ENCODE data around the gene CHCHD6.

Gene CHCHD6

GRCh38 chr3:126859415-126860246 is 155.6 kb downstream of the CHCHD6 start:
- TF ChIP-seq Cebpa-rat (IDR thresholded peaks at IDR 0.05) = no peak
- Histone ChIP-seq H3K9me3 (no peaks in the 10 kb centered on the region), H3K27ac (no peak overlapping the region), H3K4me2 (no peak overlapping the region), H4K20me1 (no peaks in the 10 kb centered on the region), H3K9ac (no peak overlapping the region), H3K4me3 (no peak overlapping the region), H3K27me3 (no peaks in the 10 kb centered on the region), H3K4me1 (no peaks in the 10 kb centered on the region), H3K36me3 (no peaks in the 10 kb centered on the region; the same call in 1 of the 2 replicates)

- 0 out of 2 replicates have a peak, but pooled peaks cover 6% of the 10 kb centered on the region for H3K36me3 ChIP-seq
- no peaks in the 10 kb centered on the region for H3K4me1 ChIP-seq
- no peaks in the 10 kb centered on the region for H4K20me1 ChIP-seq
- H3K9me3 ChIP-seq = no peaks in the 10 kb centered on the region
- no peak for TF ChIP-seq Cebpa-rat (IDR thresholded peaks at IDR 0.05)
- H3K9ac ChIP-seq = no peak overlapping the region
- H3K4me2 ChIP-seq = no peak overlapping the region
- no peak overlapping the region for H3K4me3 ChIP-seq
- no peak overlapping the region for H3K27ac ChIP-seq
- H3K27me3 ChIP-seq = no peaks in the 10 kb centered on the region
These were observed 161.7 kb downstream of the CHCHD6 start for GRCh38 chr3:126865736-126866135.

- no peaks in the 10 kb centered on the region for H3K9me3 ChIP-seq
- H3K27ac ChIP-seq = no peak overlapping the region
- H3K4me3 ChIP-seq = no peak overlapping the region
- H3K9ac ChIP-seq = no peak overlapping the region
- no peaks in the 10 kb centered on the region for H4K20me1 ChIP-seq
- H3K4me1 ChIP-seq = no peaks in the 10 kb centered on the region
- 0 out of 2 replicates have a peak, but pooled peaks cover 6% of the 10 kb centered on the region for H3K36me3 ChIP-seq
- no peaks in the 10 kb centered on the region for H3K27me3 ChIP-seq
- no peak overlapping the region for H3K4me2 ChIP-seq
- no peak for TF ChIP-seq Cebpa-rat (IDR thresholded peaks at IDR 0.05)
These were observed 162.2 kb downstream of the CHCHD6 start for GRCh38 chr3:126866175-126866759.

GRCh38 chr3:126867190-126867862 is 163.3 kb downstream of the CHCHD6 start:
- TF ChIP-seq Cebpa-rat (IDR thresholded peaks at IDR 0.05) = no peak
- Histone ChIP-seq H3K9ac (no peak overlapping the region), H3K4me3 (no peak overlapping the region), H3K4me2 (no peak overlapping the region), H3K27me3 (no peaks in the 10 kb centered on the region), H3K36me3 (0 out of 2 replicates have a peak, but pooled peaks cover 6% of the 10 kb centered on the region), H4K20me1 (no peaks in the 10 kb centered on the region), H3K9me3 (no peaks in the 10 kb centered on the region), H3K4me1 (no peaks in the 10 kb centered on the region), H3K27ac (no peak overlapping the region)

GRCh38 chr3:126867863-126868200 is 163.8 kb downstream of the CHCHD6 start:
- Histone ChIP-seq H3K4me2 (no peak overlapping the region), H3K27ac (no peak overlapping the region), H3K4me3 (no peak overlapping the region), H3K4me1 (no peaks in the 10 kb centered on the region), H3K9ac (no peak overlapping the region), H3K9me3 (no peaks in the 10 kb centered on the region), H3K36me3 (0 out of 2 replicates have a peak, but pooled peaks cover 6% of the 10 kb centered on the region), H3K27me3 (no peaks in the 10 kb centered on the region), H4K20me1 (no peaks in the 10 kb centered on the region)
- TF ChIP-seq Cebpa-rat (IDR thresholded peaks at IDR 0.05) = no peak

GRCh38 chr3:126870608-126871210 is 166.7 kb downstream of the CHCHD6 start:
- Histone ChIP-seq H3K4me3 (no peak overlapping the region), H3K4me2 (no peak overlapping the region), H3K27me3 (no peaks in the 10 kb centered on the region), H3K4me1 (no peaks in the 10 kb centered on the region), H3K9ac (no peak overlapping the region), H3K27ac (no peak overlapping the region), H3K9me3 (no peaks in the 10 kb centered on the region), H3K36me3 (peaks cover 13% of the 10 kb centered on the region; the same call in 1 of the 2 replicates), H4K20me1 (no peaks in the 10 kb centered on the region)
- TF ChIP-seq Cebpa-rat (IDR thresholded peaks at IDR 0.05) = no peak

- H3K27me3 ChIP-seq = no peaks in the 10 kb centered on the region
- no peaks in the 10 kb centered on the region for H3K4me1 ChIP-seq
- H3K4me2 ChIP-seq = no peak overlapping the region
- H3K27ac ChIP-seq = no peak overlapping the region
- no peak overlapping the region for H3K4me3 ChIP-seq
- H3K9ac ChIP-seq = no peak overlapping the region
- TF ChIP-seq Cebpa-rat (IDR thresholded peaks at IDR 0.05) = no peak
- H3K36me3 ChIP-seq = peaks cover 12% of the 10 kb centered on the region; the same call in 1 of the 2 replicates
- no peaks in the 10 kb centered on the region for H4K20me1 ChIP-seq
- H3K9me3 ChIP-seq = no peaks in the 10 kb centered on the region
These were observed 168.8 kb downstream of the CHCHD6 start for GRCh38 chr3:126872701-126873342.

- no peak for TF ChIP-seq Cebpa-rat (IDR thresholded peaks at IDR 0.05)
- Histone ChIP-seq H3K36me3 (peaks cover 12% of the 10 kb centered on the region; the same call in 1 of the 2 replicates), H3K4me2 (no peak overlapping the region), H3K27ac (no peak overlapping the region), H3K27me3 (no peaks in the 10 kb centered on the region), H4K20me1 (no peaks in the 10 kb centered on the region), H3K9me3 (no peaks in the 10 kb centered on the region), H3K4me1 (no peaks in the 10 kb centered on the region), H3K9ac (no peak overlapping the region), H3K4me3 (no peak overlapping the region)
These were observed 169.4 kb downstream of the CHCHD6 start for GRCh38 chr3:126873416-126873815.

GRCh38 chr3:126878664-126879063 is 174.6 kb downstream of the CHCHD6 start:
- peaks cover 6% of the 10 kb centered on the region; the same call in 1 of the 2 replicates for H4K20me1 ChIP-seq
- no peaks in the 10 kb centered on the region for H3K27me3 ChIP-seq
- TF ChIP-seq Cebpa-rat (IDR thresholded peaks at IDR 0.05) = no peak
- H3K4me2 ChIP-seq = no peak overlapping the region
- peaks cover 7% of the 10 kb centered on the region; the same call in 1 of the 2 replicates for H3K36me3 ChIP-seq
- peaks cover 4% of the 10 kb centered on the region for H3K4me1 ChIP-seq
- no peak overlapping the region for H3K4me3 ChIP-seq
- no peaks in the 10 kb centered on the region for H3K9me3 ChIP-seq
- H3K9ac ChIP-seq = no peak overlapping the region
- no peak overlapping the region for H3K27ac ChIP-seq
